Epithelial cell of esophagus (primary cell): ENCODE data around the gene CARMIL1.

Experiments used
- DNase-seq: peaks from one replicate; pipeline ENCODE4 v3.0.0; 2010; ENCODE audit warnings: low read depth
- H3K4me3 ChIP-seq: 2 replicates; pipeline ENCODE4 v1.5.1; 2011; ENCODE audit warnings: mild to moderate bottlenecking, low read length, control low read depth
- CTCF ChIP-seq: IDR thresholded peaks from 2 replicates; pipeline ENCODE4 v1.5.1; 2011; ENCODE audit warnings: low read depth, mild to moderate bottlenecking, low read length, control low read depth, inconsistent platforms; ENCODE audit not compliant: insufficient read depth; ENCODE audit errors: missing control alignments

CARMIL1 gene

GRCh38 chr6:25340431-25341202, 61.4 kb downstream of the CARMIL1 start:
- no peak for DNase-seq
- H3K4me3 ChIP-seq, result no peak overlapping the region
- TF ChIP-seq CTCF, result no peak

GRCh38 chr6:25341203-25341552, 62.0 kb downstream of the CARMIL1 start:
- no peak overlapping the region for H3K4me3 ChIP-seq
- no peak for TF ChIP-seq CTCF
- no peak for DNase-seq

GRCh38 chr6:25341923-25342619, 62.9 kb downstream of the CARMIL1 start:
- DNase-seq, result no peak
- H3K4me3 ChIP-seq, result no peak overlapping the region
- TF ChIP-seq CTCF, result no peak

GRCh38 chr6:25342802-25343201, 63.6 kb downstream of the CARMIL1 start:
- no peak overlapping the region for H3K4me3 ChIP-seq
- TF ChIP-seq CTCF, result no peak
- no peak for DNase-seq

GRCh38 chr6:25343984-25344383, 64.8 kb downstream of the CARMIL1 start:
- TF ChIP-seq CTCF, result no peak
- no peak overlapping the region for H3K4me3 ChIP-seq
- DNase-seq, result no peak

GRCh38 chr6:25344827-25345226, 65.7 kb downstream of the CARMIL1 start:
- no peak overlapping the region for H3K4me3 ChIP-seq
- no peak for TF ChIP-seq CTCF
- DNase-seq, result no peak
